ENCODE measurements around the gene NR6A1.

NR6A1 gene

DNA sequence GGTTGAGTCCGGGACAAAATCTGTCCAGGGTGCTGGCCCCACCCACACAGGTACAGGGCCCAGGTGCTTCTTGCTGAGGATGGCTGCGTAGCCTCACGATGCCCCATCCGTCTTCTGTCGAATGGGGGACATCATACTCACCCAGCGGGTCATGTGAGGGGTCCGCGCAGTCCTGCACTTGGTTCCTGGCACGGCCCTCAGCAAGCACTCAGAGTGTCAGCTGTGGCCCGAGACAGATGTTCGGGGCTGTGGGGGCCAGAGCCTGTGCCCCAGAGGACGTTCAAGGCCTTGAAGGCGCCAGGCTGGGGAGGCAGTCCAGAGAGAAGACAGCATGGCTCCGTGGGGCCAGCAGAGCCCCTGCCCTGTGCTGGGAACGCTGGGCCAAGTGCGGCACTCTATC is 291.7 kb downstream of the NR6A1 start:
- no peak for DNase-seq

DNA sequence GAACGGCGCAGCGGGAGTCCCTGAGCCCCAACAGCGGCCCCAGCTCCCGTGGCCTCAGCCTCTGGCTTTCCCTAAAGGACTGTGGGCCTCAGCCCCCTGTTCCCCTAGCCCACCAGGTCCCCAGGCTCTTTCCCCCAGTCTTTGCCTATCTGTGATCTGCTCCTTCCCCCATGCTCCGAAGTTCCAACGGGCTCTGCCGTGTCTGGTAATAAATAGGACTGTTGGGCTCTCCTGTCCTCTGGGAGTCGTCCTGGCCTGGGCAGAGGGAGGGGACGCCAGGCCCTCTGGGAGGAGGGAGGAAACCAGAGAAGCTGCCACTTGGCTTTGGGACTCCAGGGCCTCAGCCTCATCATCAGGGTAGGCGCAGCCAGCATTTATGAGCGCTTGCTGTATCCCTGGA is 292.8 kb downstream of the NR6A1 start:
- no peak for DNase-seq

DNA sequence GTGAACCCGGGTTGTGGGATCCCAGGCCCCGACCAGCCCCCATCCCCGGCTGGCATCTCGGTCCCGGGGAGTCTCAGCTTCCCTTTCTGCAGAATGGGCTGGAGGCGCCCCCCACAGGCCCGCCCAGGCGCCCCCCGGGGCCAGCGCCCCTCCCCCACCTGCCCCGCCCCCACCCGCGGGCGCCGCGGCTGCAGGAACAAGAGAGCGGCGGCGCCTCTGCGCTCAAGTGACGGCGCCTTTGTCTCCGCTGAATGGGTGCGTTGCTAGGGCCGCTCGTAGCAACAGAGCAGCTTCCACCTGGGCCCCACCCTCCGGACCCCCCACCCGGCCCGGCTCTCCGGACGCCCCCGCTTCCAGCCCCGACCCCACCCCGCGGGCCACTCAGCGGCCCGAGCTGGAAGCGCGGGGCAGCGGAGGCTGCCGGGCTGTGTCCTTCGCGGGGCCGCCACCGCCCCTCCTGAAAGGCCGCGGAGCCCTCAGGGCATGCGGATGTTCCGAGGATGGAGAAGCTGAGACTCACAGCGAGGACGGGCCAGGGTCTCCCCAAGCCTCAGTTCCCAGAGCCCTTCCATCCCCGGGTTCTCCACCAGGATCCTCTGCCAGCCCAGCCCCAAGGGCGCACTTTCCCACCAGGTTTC is 293.3 kb downstream of the NR6A1 start:
- DNase-seq, result no peak

DNA sequence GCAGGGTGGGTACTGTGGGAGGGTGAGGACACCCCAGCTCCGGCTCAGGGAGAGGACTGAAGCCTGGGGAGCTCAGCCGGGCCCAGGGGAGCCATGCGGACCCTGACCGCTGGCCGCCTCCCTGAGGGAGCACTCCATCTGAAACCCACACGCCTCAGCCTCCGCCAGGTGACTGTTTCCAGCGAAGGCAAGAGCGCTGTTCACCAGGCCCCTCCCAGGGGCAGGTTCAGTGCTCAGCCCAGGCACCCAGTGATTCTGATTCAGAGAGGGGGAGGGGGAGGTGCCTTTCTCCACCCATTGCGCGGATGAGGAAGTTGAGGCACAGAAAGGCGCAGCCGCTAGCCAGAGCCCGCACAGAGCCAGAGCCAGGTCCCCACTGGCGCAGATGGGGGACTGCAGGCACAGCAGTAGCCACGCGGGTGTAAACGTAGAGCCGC is 293.9 kb downstream of the NR6A1 start:
- DNase-seq, result no peak

DNA sequence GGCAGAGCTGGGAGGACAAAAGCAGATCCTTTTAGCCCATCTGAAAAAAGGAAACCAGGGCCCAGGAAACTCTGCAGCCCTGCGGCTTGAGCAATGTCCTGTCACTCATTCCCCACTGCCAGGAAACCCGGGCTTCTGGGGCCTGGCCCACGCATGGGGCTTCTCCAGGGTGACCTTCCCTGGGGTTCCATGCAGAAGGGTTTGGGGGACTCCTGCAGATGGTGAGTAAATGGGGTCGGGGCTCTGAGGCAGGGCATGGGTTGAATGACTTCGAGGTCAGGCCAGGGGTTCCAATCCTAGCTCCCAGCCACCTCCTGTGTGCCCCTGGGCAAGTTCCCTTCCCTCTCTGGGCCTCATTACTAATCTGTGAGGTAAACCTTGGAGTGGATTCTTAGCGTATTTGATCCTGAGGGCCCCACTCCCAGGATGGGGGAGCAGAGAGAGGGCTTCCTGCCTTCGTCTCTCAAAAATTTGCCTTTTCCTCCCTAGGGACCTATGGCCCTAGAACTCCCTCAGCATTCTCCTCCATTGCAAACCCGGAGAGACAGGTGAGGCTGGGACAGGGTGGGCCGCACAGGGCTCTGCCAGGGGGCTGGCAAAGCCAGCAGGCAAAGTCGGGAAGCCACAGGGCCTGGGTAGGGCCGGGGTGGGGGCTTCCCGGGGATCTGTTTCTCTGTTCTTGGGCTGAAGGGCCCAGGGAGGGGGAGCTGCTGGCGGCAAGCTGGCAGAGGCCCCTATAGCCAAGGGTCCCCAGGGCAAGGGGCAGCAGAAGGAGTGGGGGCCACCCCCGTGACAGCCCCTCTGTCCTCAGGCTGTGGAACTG is 295.0 kb downstream of the NR6A1 start:
- DNase-seq, result no peak

DNA sequence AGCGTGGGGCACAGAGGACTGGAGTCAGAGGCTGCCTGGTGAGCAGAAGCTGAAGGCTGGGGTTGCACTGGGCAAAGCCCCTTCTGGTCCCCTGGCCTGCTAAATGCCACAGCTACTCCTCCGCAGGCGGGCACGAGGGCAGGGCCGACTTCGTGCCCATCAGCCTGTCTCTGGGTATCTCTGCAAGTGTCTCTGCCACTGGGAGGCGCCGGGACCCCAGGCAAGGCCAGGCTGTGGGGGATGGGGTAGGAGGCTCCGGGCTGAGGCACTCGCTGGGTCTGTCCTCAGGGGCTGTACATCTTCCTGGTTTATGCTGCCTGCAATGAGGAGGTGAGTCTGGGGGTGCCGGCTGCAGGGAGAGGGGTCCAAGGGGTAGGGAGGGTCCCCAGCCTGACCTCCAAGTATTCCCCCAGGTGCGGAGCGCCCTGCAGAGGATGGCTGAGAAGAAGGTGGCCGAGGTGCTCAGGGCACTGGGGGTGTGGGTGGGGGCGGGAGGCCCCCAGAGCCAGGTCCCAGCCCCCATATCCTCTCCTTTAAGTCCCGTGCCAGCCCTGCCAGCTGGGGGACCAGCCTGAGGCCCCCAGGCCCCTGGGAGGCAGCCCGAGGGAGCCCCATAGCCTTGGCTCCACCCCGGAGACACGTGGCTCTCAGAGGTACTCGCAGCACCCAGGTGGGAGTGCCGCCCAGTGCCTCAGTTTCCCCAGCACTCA is 295.8 kb downstream of the NR6A1 start:
- DNase-seq, result no peak

DNA sequence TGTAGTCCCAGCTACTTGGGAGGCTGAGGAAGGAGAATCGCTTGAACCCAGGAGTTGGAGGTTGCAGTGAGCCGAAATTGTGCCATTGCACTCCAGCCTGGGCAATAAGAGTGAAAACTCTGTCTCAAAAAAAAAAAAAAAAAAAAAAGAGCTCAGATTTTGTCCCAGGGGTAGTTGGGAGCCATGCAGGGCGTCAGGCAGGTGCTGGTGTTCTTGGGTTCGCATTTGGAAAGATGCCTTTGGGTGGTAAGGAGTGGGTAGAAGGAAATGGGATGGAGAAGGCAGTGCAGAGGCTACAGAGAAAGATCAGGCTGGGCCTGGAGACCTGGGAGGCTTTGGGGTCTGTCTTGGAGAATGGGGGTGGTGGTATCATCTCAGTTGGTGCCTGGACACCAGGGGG is 297.0 kb downstream of the NR6A1 start:
- DNase-seq, result no peak

DNA sequence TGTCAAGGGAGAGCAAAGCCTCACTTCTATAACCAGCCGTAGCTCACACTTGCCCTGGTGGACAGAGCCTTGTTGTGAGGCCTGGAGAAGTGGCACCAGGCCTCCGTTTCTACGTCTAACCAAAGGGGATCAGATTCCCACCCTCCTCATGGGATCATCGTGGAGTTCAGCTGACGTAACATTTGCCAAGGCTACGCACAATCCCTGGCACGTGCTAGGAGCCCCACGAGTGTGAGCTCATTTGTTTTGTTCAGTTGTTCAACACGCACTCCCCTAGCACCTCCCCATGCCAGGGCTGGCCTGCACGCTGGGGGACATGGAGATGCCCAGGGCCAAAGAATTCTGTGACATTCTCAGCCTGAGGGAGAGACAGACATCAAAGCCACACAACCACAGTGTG is 297.8 kb downstream of the NR6A1 start:
- DNase-seq, result no peak

DNA sequence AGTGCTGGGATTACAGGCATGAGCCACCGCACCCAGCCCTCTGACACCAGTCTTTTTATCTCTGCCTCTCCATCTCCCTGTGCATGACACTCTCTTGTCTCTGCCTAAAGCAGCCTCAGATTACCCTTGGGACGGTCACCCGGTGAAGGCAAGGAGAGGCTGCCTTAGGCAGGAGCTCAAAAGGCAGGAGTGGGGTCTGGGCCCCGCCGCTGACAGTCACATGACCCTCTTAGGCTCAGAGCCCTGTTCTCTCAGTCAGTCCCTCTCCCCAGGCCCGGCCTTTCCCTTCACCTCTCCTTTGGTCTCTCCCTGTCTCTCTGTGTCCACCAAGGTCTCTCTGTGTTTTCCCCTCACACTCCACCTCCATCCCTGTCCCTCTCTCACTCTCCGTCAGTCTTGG is 298.3 kb downstream of the NR6A1 start:
- DNase-seq, result no peak

DNA sequence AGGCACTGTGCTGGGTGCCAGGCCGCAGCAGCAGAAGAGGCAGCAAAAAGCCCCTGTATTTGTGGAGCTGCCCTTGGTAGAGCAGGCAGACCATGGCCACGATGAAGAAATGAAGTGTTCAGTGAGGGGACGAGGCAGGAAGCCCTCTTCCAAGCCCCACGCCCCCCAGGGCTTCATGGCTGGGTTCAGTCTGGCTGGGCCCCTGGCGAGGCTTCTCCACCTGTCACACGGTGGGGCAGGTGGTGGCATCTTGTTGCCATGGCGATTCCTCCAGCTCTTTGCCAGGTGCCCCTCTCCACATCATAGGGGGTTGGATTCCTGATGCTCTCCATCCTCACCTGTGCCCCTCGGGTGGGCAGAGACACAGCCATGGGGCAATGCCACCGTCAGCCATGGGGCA is 299.4 kb downstream of the NR6A1 start:
- DNase-seq, result no peak

DNA sequence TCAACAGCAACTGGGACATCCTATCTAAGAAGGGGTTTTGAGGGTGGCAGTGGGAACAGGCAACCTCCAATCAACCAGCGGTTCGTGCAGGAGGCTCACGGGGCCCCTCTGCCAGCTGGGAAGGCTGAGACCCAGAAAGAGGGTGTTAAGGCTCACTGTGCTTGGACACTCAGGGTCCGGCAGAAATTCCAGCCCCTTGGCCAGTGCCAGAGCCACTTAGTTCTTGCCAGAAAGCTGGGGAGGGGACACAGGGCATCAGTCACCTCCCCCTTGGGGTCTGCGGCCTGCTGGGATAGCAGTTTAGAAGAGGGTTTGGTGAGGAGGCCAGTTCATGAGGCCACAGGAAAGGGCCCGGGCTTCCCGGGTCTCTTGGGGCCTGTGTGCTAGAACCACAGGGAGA is 300.4 kb downstream of the NR6A1 start:
- DNase-seq, result no peak

DNA sequence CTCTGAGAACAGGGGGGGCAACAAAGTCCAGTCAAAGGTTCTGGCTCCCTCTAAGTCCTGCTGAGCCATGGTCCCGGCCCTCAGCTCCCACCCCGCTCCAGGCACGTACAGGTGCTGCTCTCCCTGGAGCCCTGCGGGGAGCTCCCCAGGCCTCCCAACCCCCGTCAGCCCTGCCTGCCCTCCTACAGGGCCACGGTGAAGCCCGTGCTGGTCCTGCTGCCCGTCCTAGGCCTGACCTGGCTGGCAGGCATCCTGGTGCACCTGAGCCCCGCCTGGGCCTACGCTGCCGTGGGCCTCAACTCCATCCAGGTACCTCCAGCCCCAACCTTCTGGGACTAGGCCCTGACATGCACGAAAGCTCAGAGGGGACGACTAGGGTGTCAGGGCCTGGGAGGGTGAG is 300.8 kb downstream of the NR6A1 start:
- DNase-seq, result no peak

DNA sequence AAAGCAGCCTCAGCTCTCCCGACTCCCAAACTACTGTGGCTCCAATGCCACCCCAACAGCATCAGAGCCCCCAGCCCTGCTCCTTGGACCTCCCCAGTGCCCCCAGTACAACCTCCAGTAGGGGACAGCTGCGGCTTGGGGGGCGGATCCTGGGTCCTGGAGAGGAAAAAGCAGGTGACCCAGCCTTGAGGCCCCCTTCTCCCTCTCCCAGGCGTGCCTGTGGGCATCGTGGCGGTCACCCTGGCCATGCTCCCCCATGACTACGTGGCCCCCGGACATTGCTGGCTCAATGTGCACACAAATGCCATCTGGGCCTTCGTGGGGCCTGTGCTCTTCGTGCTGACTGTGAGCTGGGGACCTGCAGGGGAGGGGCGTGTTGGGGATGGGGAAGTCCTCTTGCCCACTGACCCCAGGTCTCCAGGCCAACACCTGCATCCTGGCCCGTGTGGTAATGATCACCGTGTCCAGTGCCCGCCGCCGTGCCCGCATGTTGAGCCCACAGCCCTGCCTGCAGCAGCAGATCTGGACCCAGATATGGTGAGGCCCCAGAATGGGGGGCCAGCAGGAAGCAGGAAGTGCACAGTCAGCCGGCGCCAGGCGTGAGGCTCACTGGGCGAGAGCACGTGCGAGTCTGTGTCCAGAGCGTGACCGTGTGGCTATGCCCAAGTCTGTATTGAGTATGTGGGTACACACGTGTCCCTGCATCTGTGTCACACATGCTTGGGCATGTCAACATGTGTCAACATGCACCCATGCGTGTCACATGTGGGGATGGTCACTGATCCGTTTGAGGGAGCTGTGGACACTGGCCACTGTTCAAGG is 301.9 kb downstream of the NR6A1 start:
- DNase-seq, result no peak

DNA sequence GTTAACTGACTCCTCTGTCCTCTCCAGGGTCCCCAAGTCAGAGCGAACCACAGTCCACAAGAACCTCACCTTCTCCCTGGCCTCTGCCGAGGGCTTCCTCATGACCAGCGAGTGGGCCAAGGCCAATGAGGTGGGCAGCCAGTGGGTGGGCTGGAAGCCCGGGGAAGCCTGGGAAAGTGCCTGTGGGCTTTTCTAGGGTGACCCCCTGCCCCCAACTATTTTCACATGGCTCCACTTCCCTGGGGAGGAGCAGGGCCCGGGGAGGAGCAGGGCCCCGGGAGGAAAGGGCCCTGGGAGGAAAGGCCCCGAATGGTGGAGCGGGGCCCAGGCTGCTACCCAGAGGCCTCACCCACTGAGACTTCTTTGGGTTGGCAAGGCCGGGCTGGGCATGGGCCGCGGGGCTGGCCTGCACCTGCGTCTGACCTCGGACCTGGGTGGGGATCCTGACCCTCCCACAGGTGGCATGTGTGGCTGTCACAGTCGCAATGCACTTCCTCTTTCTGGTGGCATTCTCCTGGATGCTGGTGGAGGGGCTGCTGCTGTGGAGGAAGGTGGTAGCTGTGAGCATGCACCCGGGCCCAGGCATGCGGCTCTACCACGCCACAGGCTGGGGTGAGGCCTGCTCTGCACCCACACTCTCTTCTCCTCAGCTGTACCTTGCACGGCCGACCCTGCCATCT is 302.9 kb downstream of the NR6A1 start:
- no peak for DNase-seq

DNA sequence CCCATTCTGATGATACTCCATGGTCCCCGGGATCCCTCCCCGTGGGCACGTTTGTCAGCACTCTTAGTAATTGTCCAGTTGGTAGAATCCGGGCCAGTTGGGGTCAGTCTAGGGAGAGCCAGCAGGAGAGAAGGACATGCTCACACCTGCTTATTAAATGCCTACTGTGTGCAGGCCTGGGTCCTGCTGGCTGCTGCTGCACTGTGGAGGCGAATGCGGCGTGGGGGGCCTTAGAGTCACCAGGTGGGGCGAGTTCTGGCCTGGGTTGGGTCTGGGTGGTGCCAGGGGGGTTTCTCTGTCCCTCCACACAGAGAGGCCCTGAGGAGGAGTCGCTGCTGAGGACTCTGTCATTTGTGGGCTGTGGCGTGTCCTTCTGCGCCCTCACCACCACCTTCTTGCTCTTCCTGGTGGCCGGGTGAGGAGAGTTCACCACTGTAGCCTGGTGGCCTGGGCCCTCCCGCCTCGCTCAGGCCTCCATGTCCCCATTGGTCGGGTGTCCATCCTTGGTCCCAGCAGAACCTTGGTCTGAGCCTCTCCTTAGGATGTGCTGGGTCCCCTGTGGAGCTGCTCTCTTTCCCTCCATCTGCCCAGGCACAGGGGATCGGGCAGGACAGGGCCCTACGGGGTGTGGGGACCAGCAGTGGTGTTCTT is 303.6 kb downstream of the NR6A1 start:
- DNase-seq, result no peak
